HepG2 (cell line): ENCODE results near the gene CIITA. TPM values are rescaled to one million over a fixed set of nuclear protein-coding genes. Genes with fewer than 3 reads are reported as not detected.

Source experiments
- CAMTA2 ChIP-seq: sonication (generic); formaldehyde crosslinking; IDR thresholded peaks from 2 replicates; pipeline ENCODE4 v1.4.0; 2020; ENCODE audit warnings: mild to moderate bottlenecking, missing genetic modification reagents, borderline replicate concordance
- CBX1 ChIP-seq: IDR thresholded peaks from one replicate; pipeline ENCODE4 v1.6.1; 2016; ENCODE audit warnings: antibody characterized with exemption, low read depth
- DPF2 ChIP-seq: sonication (generic); formaldehyde crosslinking; IDR thresholded peaks from 2 replicates; pipeline ENCODE4 v1.4.0; 2020; ENCODE audit warnings: mild to moderate bottlenecking, low read depth, missing genetic modification reagents, borderline replicate concordance
- DZIP1 ChIP-seq: sonication (generic); formaldehyde crosslinking; IDR thresholded peaks from 2 replicates; pipeline ENCODE4 v1.5.0; 2020; ENCODE audit warnings: mild to moderate bottlenecking, missing genetic modification reagents
- JARID2 ChIP-seq: sonication (generic); formaldehyde crosslinking; IDR thresholded peaks from 2 replicates; pipeline ENCODE4 v1.8.1; 2023; ENCODE audit warnings: missing genetic modification reagents, inconsistent platforms; ENCODE audit not compliant: insufficient replicate concordance
- JUN ChIP-seq: sonication (generic); formaldehyde crosslinking; IDR thresholded peaks from 2 replicates; pipeline ENCODE4 v1.4.0; 2020; ENCODE audit warnings: mild to moderate bottlenecking, missing genetic modification reagents
- SP5 ChIP-seq: IDR thresholded peaks from 2 replicates; pipeline ENCODE4 v1.6.1; 2016; ENCODE audit warnings: low read depth, borderline replicate concordance
- TSC22D2 ChIP-seq: sonication (generic); formaldehyde crosslinking; IDR thresholded peaks from 2 replicates; pipeline ENCODE4 v1.5.1; 2020; ENCODE audit warnings: missing genetic modification reagents, mild to moderate bottlenecking, borderline replicate concordance
- U2AF2 ChIP-seq: fragments of 200-400 bp; formaldehyde crosslinking; IDR thresholded peaks from 2 replicates; pipeline ENCODE4 v1.6.1; 2017; ENCODE audit warnings: low read depth, mild to moderate bottlenecking, low read length
- UBTF ChIP-seq: sonication (generic); formaldehyde crosslinking; IDR thresholded peaks from 2 replicates; pipeline ENCODE4 v1.4.0; 2020; ENCODE audit warnings: mild to moderate bottlenecking, missing genetic modification reagents
- ZBTB1 ChIP-seq: sonication (generic); formaldehyde crosslinking; IDR thresholded peaks from 2 replicates; pipeline ENCODE4 v1.4.0; 2020; ENCODE audit warnings: missing genetic modification reagents, borderline replicate concordance
- ZNF12 ChIP-seq: sonication (generic); formaldehyde crosslinking; IDR thresholded peaks from 2 replicates; pipeline ENCODE4 v1.5.0; 2020; ENCODE audit warnings: missing genetic modification reagents
- ZNF281 ChIP-seq: sonication (generic); formaldehyde crosslinking; IDR thresholded peaks from 2 replicates; pipeline ENCODE4 v1.4.0; 2020; ENCODE audit warnings: missing genetic modification reagents, borderline replicate concordance
- ZNF382 ChIP-seq: sonication (generic); formaldehyde crosslinking; IDR thresholded peaks from 2 replicates; pipeline ENCODE4 v1.5.0; 2020; ENCODE audit warnings: missing genetic modification reagents, mild to moderate bottlenecking, borderline replicate concordance
- ZNF432 ChIP-seq: sonication (generic); formaldehyde crosslinking; IDR thresholded peaks from 2 replicates; pipeline ENCODE4 v1.5.0; 2020; ENCODE audit warnings: missing genetic modification reagents, mild to moderate bottlenecking, borderline replicate concordance
- ZNF567 ChIP-seq: sonication (generic); formaldehyde crosslinking; IDR thresholded peaks from 2 replicates; pipeline ENCODE4 v1.8.1; 2023; ENCODE audit warnings: mild to moderate bottlenecking, missing genetic modification reagents, borderline replicate concordance
- ZNF674 ChIP-seq: sonication (generic); formaldehyde crosslinking; IDR thresholded peaks from 2 replicates; pipeline ENCODE4 v1.5.0; 2020; ENCODE audit warnings: low read depth, mild to moderate bottlenecking, missing genetic modification reagents
- ZNF790 ChIP-seq: sonication (generic); formaldehyde crosslinking; IDR thresholded peaks from 2 replicates; pipeline ENCODE4 v1.8.0; 2022; ENCODE audit warnings: missing genetic modification reagents, mild to moderate bottlenecking, borderline replicate concordance
- polyA plus RNA-seq, 8 experiments: library from polyadenylated mRNA; depleted of rRNA in 3 of 8; stranded (reverse) in 7 of 8; unstranded in 1 of 8; fragments of >200 nt; fragmentation: Illumina TruSeq in 4 of 8; extraction: Trizol in 4 of 8; gene quantifications; 2 replicates each; pipeline versions ENCODE4 v1.2.1 to v1.2.3, GENCODE V29; 2011 to 2016; ENCODE audit warnings: low read depth in 4 of 8, missing spikeins in 1 of 8, mixed read lengths in 1 of 8; ENCODE audit not compliant: insufficient read depth in 1 of 8
- total RNA-seq, 5 experiments: library from RNA; depleted of rRNA; stranded (reverse); fragments of >200 nt; fragmentation: Illumina TruSeq; extraction: Trizol; gene quantifications; 2 replicates each; pipeline ENCODE4 v1.2.3, GENCODE V29; 2016; ENCODE audit warnings: low read depth in 1 of 5
- TF ChIP-seq, protein P1 (sequence below): sonication (generic); formaldehyde crosslinking; IDR thresholded peaks from 2 replicates; pipeline ENCODE4 v1.5.0; 2020; ENCODE audit warnings: mild to moderate bottlenecking, missing genetic modification reagents

The CIITA gene
- total and polyA plus RNA-seq, 2 of the 13 experiments (the other 11 are each of a cell fraction or from before 2014, with no cell fraction given), result 0.08 to 0.09 TPM

GRCh38 chr16:10923650-10924214 is 46.7 kb downstream of the CIITA start (continued):
- peak; percentile 82 for TF ChIP-seq ZNF281
- peak; percentile 45; the same call in 1 of the 2 replicates for TF ChIP-seq SP5
- no peak for TF ChIP-seq CAMTA2
- TF ChIP-seq JARID2 (CRISPR knock-in tag), result no peak
- TF ChIP-seq U2AF2, result 0 out of 2 replicates have a peak, but pooled peaks have one; percentile 79
- peak; percentile 67 for TF ChIP-seq UBTF (CRISPR knock-in tag)
- peak; percentile 7; the same call in 1 of the 2 replicates for TF ChIP-seq ZNF12 (CRISPR knock-in tag)
- no peak for TF ChIP-seq CBX1
- TF ChIP-seq, protein P1, sequence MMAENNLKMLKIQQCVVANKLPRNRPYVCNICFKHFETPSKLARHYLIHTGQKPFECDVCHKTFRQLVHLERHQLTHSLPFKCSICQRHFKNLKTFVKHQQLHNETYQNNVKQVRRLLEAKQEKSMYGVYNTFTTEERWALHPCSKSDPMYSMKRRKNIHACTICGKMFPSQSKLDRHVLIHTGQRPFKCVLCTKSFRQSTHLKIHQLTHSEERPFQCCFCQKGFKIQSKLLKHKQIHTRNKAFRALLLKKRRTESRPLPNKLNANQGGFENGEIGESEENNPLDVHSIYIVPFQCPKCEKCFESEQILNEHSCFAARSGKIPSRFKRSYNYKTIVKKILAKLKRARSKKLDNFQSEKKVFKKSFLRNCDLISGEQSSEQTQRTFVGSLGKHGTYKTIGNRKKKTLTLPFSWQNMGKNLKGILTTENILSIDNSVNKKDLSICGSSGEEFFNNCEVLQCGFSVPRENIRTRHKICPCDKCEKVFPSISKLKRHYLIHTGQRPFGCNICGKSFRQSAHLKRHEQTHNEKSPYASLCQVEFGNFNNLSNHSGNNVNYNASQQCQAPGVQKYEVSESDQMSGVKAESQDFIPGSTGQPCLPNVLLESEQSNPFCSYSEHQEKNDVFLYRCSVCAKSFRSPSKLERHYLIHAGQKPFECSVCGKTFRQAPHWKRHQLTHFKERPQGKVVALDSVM (CRISPR knock-in tag), result no peak
- no peak for TF ChIP-seq JUN (CRISPR knock-in tag)
- TF ChIP-seq ZBTB1, result no peak
- no peak for TF ChIP-seq ZNF382 (CRISPR knock-in tag)
- no peak for TF ChIP-seq ZNF790 (CRISPR knock-in tag)
- no peak; the same call in 1 of the 2 replicates for TF ChIP-seq TSC22D2
- TF ChIP-seq ZNF432 (CRISPR knock-in tag), result no peak
- peak; percentile 34; the same call in 1 of the 2 replicates for TF ChIP-seq ZNF567
- TF ChIP-seq ZNF674 (CRISPR knock-in tag), result no peak
- 0 out of 2 replicates have a peak, but pooled peaks have one; percentile 52 for TF ChIP-seq DZIP1 (CRISPR knock-in tag)
- no peak; the same call in 1 of the 2 replicates for TF ChIP-seq DPF2 (CRISPR knock-in tag)
